Transverse colon (tissue), 4 donors: Measurements from ENCODE around the gene NECAB2. TPM values are rescaled to one million over a fixed set of nuclear protein-coding genes. Genes with fewer than 3 reads are reported as not detected.
"Not testable (repeated sequence)": the region's sequence is repeated elsewhere in the genome, so short reads cannot be mapped to it uniquely, and the experiment has no call there.

Source experiments
- DNase-seq: peaks from one replicate; pipeline ENCODE4 v3.0.0-alpha.2; 2019
- H3K27ac ChIP-seq, 4 donors: fragments of 200-600 bp; sonication (generic); 2 replicates each; pipeline ENCODE4 v1.5.1; 2016 to 2018; ENCODE audit warnings: inconsistent platforms in 4 of 4
- H3K27me3 ChIP-seq: fragments of 200-600 bp; sonication (generic); 2 replicates; pipeline ENCODE4 v1.5.1; 2017; ENCODE audit warnings: inconsistent platforms
- H3K36me3 ChIP-seq, 4 donors: fragments of 200-600 bp; sonication (generic); 2 replicates each; pipeline ENCODE4 v1.5.1; 2017 to 2019; ENCODE audit warnings: inconsistent platforms in 4 of 4
- H3K4me1 ChIP-seq, 4 donors: fragments of 200-600 bp; sonication (generic); 2 replicates each; pipeline ENCODE4 v1.5.1; 2017 to 2020; ENCODE audit warnings: inconsistent platforms in 4 of 4
- H3K4me3 ChIP-seq, 4 donors: fragments of 200-600 bp; sonication (generic); 1 replicate in 1 of 4; 2 replicates in 3 of 4; pipeline versions ENCODE4 v1.5.1 to v1.6.1; 2017 to 2019; ENCODE audit warnings: inconsistent platforms in 4 of 4
- H3K9me3 ChIP-seq, 2 donors: fragments of 200-600 bp; sonication (generic); 2 replicates each; pipeline ENCODE4 v1.5.1; 2017 to 2019; ENCODE audit warnings: inconsistent platforms in 2 of 2
- CTCF ChIP-seq, 5 experiments: fragments of 200-600 bp in 3 of 5; fragments of 450-650 bp in 2 of 5; sonication (generic) in 3 of 5; IDR thresholded peaks; 1 replicate in 2 of 5; 2 replicates in 3 of 5; pipeline ENCODE4 v1.5.1; 2016 to 2017; ENCODE audit warnings: antibody characterized with exemption in 5 of 5, inconsistent platforms in 3 of 5, mild to moderate bottlenecking in 2 of 5, moderate library complexity in 1 of 5
- EP300 ChIP-seq: sonication (generic); formaldehyde crosslinking; IDR thresholded peaks from one replicate; pipeline ENCODE4 v1.6.1; 2017; ENCODE audit warnings: antibody characterized with exemption, low read depth
- POLR2A ChIP-seq: fragments of 450-650 bp; IDR thresholded peaks from one replicate; pipeline ENCODE4 v1.6.1; 2016; ENCODE audit warnings: antibody characterized with exemption, mild to moderate bottlenecking, moderate library complexity
- POLR2AphosphoS5 ChIP-seq, 3 donors: sonication (generic); formaldehyde crosslinking; IDR thresholded peaks; one replicate each; pipeline ENCODE4 v1.6.1; 2016; ENCODE audit warnings: antibody characterized with exemption in 3 of 3
- WGBS, 2 donors: methylation state at CpG; one replicate each; pipeline ENCODE4 v1.1.5; 2018; ENCODE audit warnings: low coverage in 1 of 2; 5-methylcytosine and 5-hydroxymethylcytosine counted together
- in situ Hi-C, 4 donors: fragments of 200-750 bp; cut with MboI; loops; one replicate each; pipeline versions ENCODE4 v1.15.0 to v1.15.1; 2017; ENCODE audit warnings: low sequenced_read_pairs in 3 of 4, low pct_ligation_motif_present in 1 of 4, low pct_unique_long_range_greater_than_20kb in 1 of 4
- intact Hi-C: fragments of 100-400 bp; cut with DNase I; formaldehyde crosslinking; loops from one replicate; pipeline ENCODE4 v1.15.1; 2023; ENCODE audit warnings: low total_unique reads
- total RNA-seq, 4 donors: library from RNA; depleted of rRNA; stranded (reverse); fragments of >200 nt; gene quantifications; one replicate each; pipeline ENCODE4 v1.1.0, GENCODE V29; 2016

Gene NECAB2
- total RNA-seq, 4 donors from 2014 or later, result 0.41 TPM; not detected in 3

- no peaks in the 10 kb centered on the region for H3K9me3 ChIP-seq
- WGBS, 2 donors, result 60 to 85% methylated on average over 2 to 18 of the region's 18 CpGs
- in situ Hi-C loops (no loop called here), intact Hi-C loops (no loop called here)
- peaks cover 0 to 6% (median 0%) of the 10 kb centered on the region in 4 donors for H3K4me1 ChIP-seq
- TF ChIP-seq POLR2A, result no peak
- TF ChIP-seq EP300, result no peak
- TF ChIP-seq CTCF (IDR thresholded peaks at IDR 0.05), result no peak
- no peak for TF ChIP-seq POLR2AphosphoS5 (IDR thresholded peaks at IDR 0.05)
- DNase-seq, result no peak
- H3K27me3 ChIP-seq, result no peaks in the 10 kb centered on the region
- H3K27ac ChIP-seq, result no peak overlapping the region
- H3K36me3 ChIP-seq, result no peaks in the 10 kb centered on the region
- no peak overlapping the region for H3K4me3 ChIP-seq
Observed at GRCh38 chr16:83937922-83938885, 29.8 kb upstream of the NECAB2 start.

- TF ChIP-seq EP300, result no peak
- TF ChIP-seq POLR2A, result no peak
- WGBS, 2 donors, result 76 to 100% methylated on average over 1 to 12 of the region's 12 CpGs
- no peaks in the 10 kb centered on the region for H3K27me3 ChIP-seq
- in situ Hi-C loops, result no loop called here
- no peaks in the 10 kb centered on the region for H3K9me3 ChIP-seq
- DNase-seq, result no peak
- no peak overlapping the region for H3K27ac ChIP-seq
- no peaks in the 10 kb centered on the region for H3K36me3 ChIP-seq
- no peak overlapping the region for H3K4me3 ChIP-seq
- peaks cover 0 to 7% (median 0%) of the 10 kb centered on the region in 4 donors for H3K4me1 ChIP-seq
- intact Hi-C loops, result no loop called here
Observed at GRCh38 chr16:83939266-83939855, 28.7 kb upstream of the NECAB2 start.

GRCh38 chr16:83940119-83940518 is 27.9 kb upstream of the NECAB2 start:
- H3K27me3 ChIP-seq, result no peaks in the 10 kb centered on the region
- H3K4me1 ChIP-seq, result peaks cover 0 to 7% (median 0%) of the 10 kb centered on the region in 4 donors
- H3K36me3 ChIP-seq, result no peaks in the 10 kb centered on the region
- TF ChIP-seq POLR2A, result no peak
- no peak for TF ChIP-seq CTCF (IDR thresholded peaks at IDR 0.05)
- TF ChIP-seq POLR2AphosphoS5 (IDR thresholded peaks at IDR 0.05), result no peak
- no peak for TF ChIP-seq EP300
- no peaks in the 10 kb centered on the region for H3K9me3 ChIP-seq
- intact Hi-C loops, result no loop called here
- no peak overlapping the region for H3K4me3 ChIP-seq
- in situ Hi-C loops, result no loop called here
- DNase-seq, result no peak
- H3K27ac ChIP-seq, result no peak overlapping the region
- WGBS, 2 donors, result 53 to 65% methylated on average over 3 to 12 of the region's 12 CpGs

- intact Hi-C loops (no loop called here), in situ Hi-C loops (no loop called here)
- no peak for DNase-seq
- Histone ChIP-seq H3K4me3 (no peak overlapping the region), H3K4me1 (peaks cover 0 to 7% (median 0%) of the 10 kb centered on the region in 4 donors), H3K27me3 (no peaks in the 10 kb centered on the region), H3K36me3 (no peaks in the 10 kb centered on the region), H3K27ac (no peak overlapping the region), H3K9me3 (no peaks in the 10 kb centered on the region)
- TF ChIP-seq POLR2AphosphoS5 (IDR thresholded peaks at IDR 0.05) (no peak), POLR2A (no peak), CTCF (IDR thresholded peaks at IDR 0.05) (no peak), EP300 (no peak)
- WGBS, 2 donors, result 53 to 78% methylated on average over 8 to 28 of the region's 28 CpGs
Observed at GRCh38 chr16:83940630-83941378, 27.2 kb upstream of the NECAB2 start.

- H3K27me3 ChIP-seq, H3K9me3 ChIP-seq, in situ Hi-C loops, intact Hi-C loops, DNase-seq, H3K4me1 ChIP-seq, H3K4me3 ChIP-seq, H3K27ac ChIP-seq, H3K36me3 ChIP-seq: not testable (repeated sequence)
- 92% methylated on average over 9 of the region's 9 CpGs; no CpG with 5 or more reads in 1 of the 2 donors for WGBS, 2 donors
Observed at GRCh38 chr16:83941546-83941945, 26.5 kb upstream of the NECAB2 start.
